ENCODE measurements around the gene NDUFA8. TPM values are rescaled to one million over a fixed set of nuclear protein-coding genes. Genes with fewer than 3 reads are reported as not detected.

Gene NDUFA8
- total and polyA plus RNA-seq, 10 donors: 27.8 to 72.7 (median 29.8) TPM

DNA sequence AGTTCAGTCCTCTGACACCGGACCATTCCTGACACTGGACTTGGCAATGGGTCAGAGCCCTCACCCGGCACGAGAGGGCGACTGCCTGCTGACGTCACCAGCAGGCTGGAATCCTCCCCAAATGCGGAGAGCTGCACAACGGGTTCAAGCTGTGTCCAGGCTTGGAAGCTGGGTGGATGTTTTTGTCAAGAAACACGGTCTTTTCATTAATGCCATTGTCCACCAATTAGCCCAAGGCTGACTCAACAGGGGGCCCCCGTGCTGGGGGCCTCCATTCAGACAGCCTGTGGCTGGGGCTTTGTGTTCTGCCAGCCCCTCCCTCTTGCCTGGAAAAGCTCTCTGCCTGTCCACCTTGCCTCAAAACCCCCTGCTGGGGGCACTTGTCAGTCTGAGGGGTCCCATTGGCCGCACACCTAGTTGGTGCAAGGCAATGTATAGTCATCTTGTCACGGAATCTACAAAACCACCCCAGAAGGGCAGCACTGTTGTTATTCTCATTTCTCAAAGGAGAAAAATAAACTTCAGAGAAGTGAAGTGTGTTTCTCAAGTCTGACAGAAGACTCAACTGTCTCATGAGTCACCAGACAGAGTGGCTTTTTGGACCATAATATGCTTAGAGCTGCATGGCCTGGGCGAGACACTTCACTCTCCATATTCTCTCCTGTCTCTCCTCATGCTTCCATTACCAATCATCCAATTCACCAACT, 24.6 kb downstream of the NDUFA8 start:
- H3K4me1 ChIP-seq: peaks cover 0 to 29% (median 11%) of the 10 kb centered on the region in 6 donors
- H3K36me3 ChIP-seq: no peaks in the 10 kb centered on the region
- 66 to 78% (median 71%) methylated on average over 9 to 12 of the region's 12 CpGs for WGBS, 5 donors
- peaks cover 0 to 8% (median 0%) of the 10 kb centered on the region in 7 donors for H3K27me3 ChIP-seq (replicated peaks in 1 of 7)
- no peak for TF ChIP-seq POLR2A (IDR thresholded peaks at IDR 0.05)
- TF ChIP-seq POLR2AphosphoS5 (IDR thresholded peaks at IDR 0.05): no peak
- TF ChIP-seq, protein P1, sequence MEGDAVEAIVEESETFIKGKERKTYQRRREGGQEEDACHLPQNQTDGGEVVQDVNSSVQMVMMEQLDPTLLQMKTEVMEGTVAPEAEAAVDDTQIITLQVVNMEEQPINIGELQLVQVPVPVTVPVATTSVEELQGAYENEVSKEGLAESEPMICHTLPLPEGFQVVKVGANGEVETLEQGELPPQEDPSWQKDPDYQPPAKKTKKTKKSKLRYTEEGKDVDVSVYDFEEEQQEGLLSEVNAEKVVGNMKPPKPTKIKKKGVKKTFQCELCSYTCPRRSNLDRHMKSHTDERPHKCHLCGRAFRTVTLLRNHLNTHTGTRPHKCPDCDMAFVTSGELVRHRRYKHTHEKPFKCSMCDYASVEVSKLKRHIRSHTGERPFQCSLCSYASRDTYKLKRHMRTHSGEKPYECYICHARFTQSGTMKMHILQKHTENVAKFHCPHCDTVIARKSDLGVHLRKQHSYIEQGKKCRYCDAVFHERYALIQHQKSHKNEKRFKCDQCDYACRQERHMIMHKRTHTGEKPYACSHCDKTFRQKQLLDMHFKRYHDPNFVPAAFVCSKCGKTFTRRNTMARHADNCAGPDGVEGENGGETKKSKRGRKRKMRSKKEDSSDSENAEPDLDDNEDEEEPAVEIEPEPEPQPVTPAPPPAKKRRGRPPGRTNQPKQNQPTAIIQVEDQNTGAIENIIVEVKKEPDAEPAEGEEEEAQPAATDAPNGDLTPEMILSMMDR (IDR thresholded peaks at IDR 0.05 in 8 of 11, conservative IDR thresholded peaks at IDR 0.05 in 3 of 11): no peak
- H3K4me3 ChIP-seq: no peak overlapping the region
- intact Hi-C loops (cut with DNase I; ENCODE audit: low total_unique reads): no loop called here
- no peaks in the 10 kb centered on the region for H3K9me3 ChIP-seq
- DNase-seq: no peak
- H3K27ac ChIP-seq: no peak overlapping the region

DNA sequence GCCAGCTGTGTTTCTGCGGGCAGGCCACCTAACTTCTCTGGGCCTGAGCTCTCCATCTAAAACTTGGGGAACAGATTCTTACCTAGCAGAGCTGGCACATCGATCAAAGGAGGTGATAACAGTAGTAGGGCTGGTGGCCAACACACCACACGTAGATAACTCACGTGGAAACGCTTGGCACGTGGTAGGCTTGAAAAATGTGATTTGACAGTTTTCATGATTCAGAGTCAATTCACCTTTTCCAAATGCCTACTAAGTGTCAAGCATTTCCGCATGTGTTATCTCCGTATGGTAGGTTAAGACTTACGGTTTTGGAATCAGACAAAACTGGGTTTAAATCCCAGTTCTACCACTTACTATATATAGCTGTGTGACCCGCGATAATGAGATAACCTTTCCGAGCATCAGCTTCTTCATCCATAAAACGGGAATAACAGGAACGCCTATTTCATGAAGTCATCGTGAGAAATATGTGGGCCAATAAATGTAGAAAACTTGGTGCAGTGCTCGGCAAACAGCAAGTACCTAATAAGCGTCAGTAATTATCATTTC, 25.5 kb downstream of the NDUFA8 start:
- H3K4me1 ChIP-seq: peaks cover 0 to 31% (median 11%) of the 10 kb centered on the region in 6 donors
- no peaks in the 10 kb centered on the region for H3K36me3 ChIP-seq
- peaks cover 0 to 8% (median 0%) of the 10 kb centered on the region in 7 donors for H3K27me3 ChIP-seq (replicated peaks in 1 of 7)
- H3K27ac ChIP-seq: peak overlapping the region in 1 of 8 donors; percentile 41
- intact Hi-C loops (cut with DNase I; ENCODE audit: low total_unique reads): no loop called here
- TF ChIP-seq POLR2AphosphoS5 (IDR thresholded peaks at IDR 0.05) (no peak), POLR2A (IDR thresholded peaks at IDR 0.05) (no peak)
- TF ChIP-seq, protein P1 (IDR thresholded peaks at IDR 0.05 in 8 of 11, conservative IDR thresholded peaks at IDR 0.05 in 3 of 11): no peak
- no peak for DNase-seq
- 70 to 81% (median 77%) methylated on average over 17 of the region's 17 CpGs for WGBS, 5 donors
- no peak overlapping the region for H3K4me3 ChIP-seq
- no peaks in the 10 kb centered on the region for H3K9me3 ChIP-seq

DNA sequence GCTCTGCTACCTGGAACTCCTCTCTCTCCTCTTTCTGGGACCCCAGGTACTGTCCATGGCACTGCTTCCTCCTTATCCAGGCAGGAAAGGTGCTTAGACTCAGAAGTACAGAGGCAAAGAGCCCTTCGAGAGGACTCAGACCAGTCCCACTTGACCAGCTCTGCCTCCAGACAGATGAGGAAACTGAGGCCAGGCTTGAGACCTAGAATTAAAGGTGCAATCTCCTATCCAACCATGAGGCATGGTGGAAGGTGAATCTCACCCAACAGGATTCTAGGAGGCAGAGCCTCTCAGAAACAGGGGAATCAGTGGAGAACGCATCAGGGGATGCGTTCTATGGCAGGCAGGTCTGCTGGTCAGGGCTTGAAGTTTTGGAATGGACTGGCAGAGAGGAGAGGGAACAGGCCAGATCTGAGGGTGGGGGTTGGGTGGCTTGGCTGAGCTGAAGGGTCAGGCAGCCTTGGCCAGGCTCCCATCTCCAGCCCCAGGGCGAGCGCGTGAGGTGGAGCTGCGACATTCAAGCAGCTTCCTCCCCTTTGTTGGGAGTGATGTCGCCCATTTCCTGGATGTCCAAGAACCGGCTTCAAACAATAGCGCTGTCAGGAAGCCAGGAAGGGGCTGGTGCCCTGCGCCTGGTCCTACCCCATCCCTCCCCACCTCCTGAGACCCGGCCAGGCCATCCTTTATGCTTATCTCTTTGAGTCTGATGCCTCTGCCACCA, 26.2 kb downstream of the NDUFA8 start:
- no peak for DNase-seq
- H3K9me3 ChIP-seq: no peaks in the 10 kb centered on the region
- H3K27ac ChIP-seq: peak overlapping the region in 4 of 8 donors; percentile 1 to 41 (median 27)
- intact Hi-C loops (cut with DNase I; ENCODE audit: low total_unique reads): no loop called here
- TF ChIP-seq POLR2A (IDR thresholded peaks at IDR 0.05) (no peak), POLR2AphosphoS5 (IDR thresholded peaks at IDR 0.05) (peak; percentile 46 to 78 (median 65))
- no peaks in the 10 kb centered on the region for H3K36me3 ChIP-seq
- no peak overlapping the region for H3K4me3 ChIP-seq
- peaks cover 0 to 12% (median 0%) of the 10 kb centered on the region in 7 donors for H3K27me3 ChIP-seq (replicated peaks in 1 of 7)
- H3K4me1 ChIP-seq: peaks cover 2 to 38% (median 16%) of the 10 kb centered on the region in 6 donors
- whole genome bisulfite sequencing, 5 donors: 62 to 76% (median 69%) methylated on average over 7 to 12 of the region's 12 CpGs

DNA sequence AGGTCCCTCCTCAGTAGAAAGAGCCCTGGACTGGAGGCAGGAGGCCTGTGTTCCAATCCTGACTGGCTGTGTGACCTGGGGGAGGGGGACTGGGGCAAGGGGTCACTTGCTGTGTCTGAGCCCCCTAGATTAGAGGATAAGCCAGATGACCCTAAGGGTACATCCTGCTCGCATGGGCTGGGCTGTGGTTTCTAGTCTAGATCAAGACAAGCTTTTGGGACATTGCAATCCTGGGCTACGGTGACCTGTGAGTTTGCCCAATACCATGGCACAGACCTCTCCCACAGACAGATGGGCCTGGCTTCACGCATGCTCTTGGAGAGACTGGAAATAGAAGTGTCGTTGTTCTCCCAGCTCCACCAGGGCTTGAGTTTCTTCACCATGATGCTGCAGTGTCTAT, 27.0 kb downstream of the NDUFA8 start:
- no peak for TF ChIP-seq POLR2AphosphoS5 (IDR thresholded peaks at IDR 0.05)
- TF ChIP-seq, protein P1 (IDR thresholded peaks at IDR 0.05 in 8 of 11, conservative IDR thresholded peaks at IDR 0.05 in 3 of 11): no peak
- no peak for TF ChIP-seq POLR2A (IDR thresholded peaks at IDR 0.05)
- Histone ChIP-seq H3K4me1 (peaks cover 2 to 43% (median 22%) of the 10 kb centered on the region in 6 donors), H3K36me3 (no peaks in the 10 kb centered on the region), H3K27me3 (replicated peaks in 1 of 7) (peaks cover 0 to 20% (median 0%) of the 10 kb centered on the region in 7 donors), H3K27ac (no peak overlapping the region), H3K4me3 (no peak overlapping the region), H3K9me3 (no peaks in the 10 kb centered on the region)
- DNase-seq: no peak
- intact Hi-C loops (cut with DNase I; ENCODE audit: low total_unique reads): no loop called here
- 88 to 100% (median 94%) methylated on average over 2 to 4 of the region's 4 CpGs for WGBS, 5 donors
